ENCODE data around the gene RMC1. TPM values are rescaled to one million over a fixed set of nuclear protein-coding genes. Genes with fewer than 3 reads are reported as not detected.

Gene RMC1
- total RNA-seq, 4 donors from 2014 or later, result 4.4 to 34.1 (median 26.6) TPM

DNA sequence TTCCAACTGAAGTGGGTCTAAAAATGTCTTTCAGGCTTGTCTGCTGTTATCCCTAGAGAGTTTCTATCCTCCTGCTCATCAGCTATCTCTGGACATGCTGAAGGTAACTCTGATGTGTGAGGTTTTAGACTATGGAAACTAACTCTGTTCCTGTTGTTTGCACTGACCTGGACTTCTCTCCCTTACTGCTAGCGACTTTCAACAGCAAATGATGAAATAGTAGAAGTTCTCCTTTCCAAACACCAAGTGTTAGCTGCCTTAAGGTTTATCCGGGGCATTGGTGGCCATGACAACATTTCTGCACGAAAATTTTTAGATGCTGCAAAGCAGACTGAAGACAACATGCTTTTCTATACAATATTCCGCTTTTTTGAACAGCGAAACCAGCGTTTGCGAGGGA, 26.9 kb downstream of the RMC1 start:
- TF ChIP-seq POLR2A (IDR thresholded peaks at IDR 0.05), result no peak
- no peak for TF ChIP-seq EP300 (IDR thresholded peaks at IDR 0.05; ENCODE audit: low read depth)
- no peak for TF ChIP-seq POLR2AphosphoS5 (IDR thresholded peaks at IDR 0.05)
- TF ChIP-seq, protein P1, sequence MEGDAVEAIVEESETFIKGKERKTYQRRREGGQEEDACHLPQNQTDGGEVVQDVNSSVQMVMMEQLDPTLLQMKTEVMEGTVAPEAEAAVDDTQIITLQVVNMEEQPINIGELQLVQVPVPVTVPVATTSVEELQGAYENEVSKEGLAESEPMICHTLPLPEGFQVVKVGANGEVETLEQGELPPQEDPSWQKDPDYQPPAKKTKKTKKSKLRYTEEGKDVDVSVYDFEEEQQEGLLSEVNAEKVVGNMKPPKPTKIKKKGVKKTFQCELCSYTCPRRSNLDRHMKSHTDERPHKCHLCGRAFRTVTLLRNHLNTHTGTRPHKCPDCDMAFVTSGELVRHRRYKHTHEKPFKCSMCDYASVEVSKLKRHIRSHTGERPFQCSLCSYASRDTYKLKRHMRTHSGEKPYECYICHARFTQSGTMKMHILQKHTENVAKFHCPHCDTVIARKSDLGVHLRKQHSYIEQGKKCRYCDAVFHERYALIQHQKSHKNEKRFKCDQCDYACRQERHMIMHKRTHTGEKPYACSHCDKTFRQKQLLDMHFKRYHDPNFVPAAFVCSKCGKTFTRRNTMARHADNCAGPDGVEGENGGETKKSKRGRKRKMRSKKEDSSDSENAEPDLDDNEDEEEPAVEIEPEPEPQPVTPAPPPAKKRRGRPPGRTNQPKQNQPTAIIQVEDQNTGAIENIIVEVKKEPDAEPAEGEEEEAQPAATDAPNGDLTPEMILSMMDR (IDR thresholded peaks at IDR 0.05), result no peak
- DNase-seq, result no peak
- in situ Hi-C loops (cut with MboI; ENCODE audit: low pct_ligation_motif_present in 1 of 4, low pct_unique_long_range_greater_than_20kb in 1 of 4, low sequenced_read_pairs in 3 of 4) (no loop called here), intact Hi-C loops (cut with DNase I; ENCODE audit: low total_unique reads) (no loop called here)
- no peak overlapping the region for H3K4me3 ChIP-seq
- no peaks in the 10 kb centered on the region for H3K9me3 ChIP-seq
- H3K27ac ChIP-seq, result no peak overlapping the region
- H3K27me3 ChIP-seq, result no peaks in the 10 kb centered on the region
- peaks cover 0 to 82% (median 35%) of the 10 kb centered on the region in 4 donors for H3K36me3 ChIP-seq
- 90% methylated on average over 7 of the region's 7 CpGs; no CpG with 5 or more reads in 1 of the 2 donors for WGBS, 2 donors (ENCODE audit: low coverage in 1 of 2)
- no peaks in the 10 kb centered on the region for H3K4me1 ChIP-seq

DNA sequence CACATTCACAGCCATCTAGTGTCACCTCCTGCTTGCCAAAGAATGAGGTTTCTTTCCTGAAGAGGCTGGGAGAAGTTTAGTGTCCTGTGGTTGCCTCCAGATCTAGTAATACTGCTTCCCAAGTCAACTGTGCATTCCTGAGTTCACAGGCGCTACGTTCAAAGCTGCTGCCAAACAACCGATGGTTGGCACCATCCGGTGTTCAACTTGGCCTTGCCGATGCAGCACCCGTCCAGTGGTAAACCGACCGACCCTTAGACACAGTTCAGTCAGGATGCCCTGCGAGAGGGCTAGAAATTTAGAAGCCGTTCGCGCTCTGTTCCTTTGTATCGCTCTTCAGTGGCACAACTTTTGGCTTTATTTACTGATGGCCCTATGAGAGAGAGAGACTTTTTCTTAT, 28.6 kb downstream of the RMC1 start:
- intact Hi-C loops (cut with DNase I; ENCODE audit: low total_unique reads), result no loop called here
- DNase-seq, result no peak
- H3K27me3 ChIP-seq, result no peaks in the 10 kb centered on the region
- H3K4me3 ChIP-seq, result no peak overlapping the region
- no peaks in the 10 kb centered on the region for H3K4me1 ChIP-seq
- in situ Hi-C loops (cut with MboI; ENCODE audit: low pct_ligation_motif_present in 1 of 4, low pct_unique_long_range_greater_than_20kb in 1 of 4, low sequenced_read_pairs in 3 of 4), result no loop called here
- no peaks in the 10 kb centered on the region for H3K9me3 ChIP-seq
- no peak overlapping the region for H3K27ac ChIP-seq
- peaks cover 0 to 86% (median 39%) of the 10 kb centered on the region in 4 donors for H3K36me3 ChIP-seq
- WGBS, 2 donors (ENCODE audit: low coverage in 1 of 2), result 95 to 96% methylated on average over 8 to 13 of the region's 13 CpGs
- TF ChIP-seq POLR2AphosphoS5 (IDR thresholded peaks at IDR 0.05), result no peak
- TF ChIP-seq EP300 (IDR thresholded peaks at IDR 0.05; ENCODE audit: low read depth), result no peak
- TF ChIP-seq, protein P1 (IDR thresholded peaks at IDR 0.05), result no peak
- no peak for TF ChIP-seq POLR2A (IDR thresholded peaks at IDR 0.05)

GRCh38 chr18:23532848-23533247, 29.5 kb downstream of the RMC1 start:
- DNase-seq, result no peak
- no peaks in the 10 kb centered on the region for H3K27me3 ChIP-seq
- H3K9me3 ChIP-seq, result no peaks in the 10 kb centered on the region
- peaks cover 0 to 86% (median 42%) of the 10 kb centered on the region in 4 donors for H3K36me3 ChIP-seq
- no peak overlapping the region for H3K4me3 ChIP-seq
- TF ChIP-seq POLR2AphosphoS5 (IDR thresholded peaks at IDR 0.05), result no peak
- TF ChIP-seq, protein P1 (IDR thresholded peaks at IDR 0.05), result no peak
- no peak for TF ChIP-seq EP300 (IDR thresholded peaks at IDR 0.05; ENCODE audit: low read depth)
- no peak for TF ChIP-seq POLR2A (IDR thresholded peaks at IDR 0.05)
- in situ Hi-C loops (cut with MboI; ENCODE audit: low pct_ligation_motif_present in 1 of 4, low pct_unique_long_range_greater_than_20kb in 1 of 4, low sequenced_read_pairs in 3 of 4), result no loop called here
- H3K27ac ChIP-seq, result no peak overlapping the region
- intact Hi-C loops (cut with DNase I; ENCODE audit: low total_unique reads), result no loop called here
- WGBS, 2 donors (ENCODE audit: low coverage in 1 of 2), result 69 to 80% methylated on average over 4 of the region's 4 CpGs
- H3K4me1 ChIP-seq, result no peaks in the 10 kb centered on the region

GRCh38 chr18:23534276-23534675, 31.0 kb downstream of the RMC1 start:
- no peak for TF ChIP-seq POLR2AphosphoS5 (IDR thresholded peaks at IDR 0.05)
- no peak for TF ChIP-seq EP300 (IDR thresholded peaks at IDR 0.05; ENCODE audit: low read depth)
- no peak for TF ChIP-seq POLR2A (IDR thresholded peaks at IDR 0.05)
- TF ChIP-seq, protein P1 (IDR thresholded peaks at IDR 0.05), result no peak
- no peak overlapping the region for H3K4me3 ChIP-seq
- no peaks in the 10 kb centered on the region for H3K4me1 ChIP-seq
- intact Hi-C loops (cut with DNase I; ENCODE audit: low total_unique reads) (no loop called here), in situ Hi-C loops (cut with MboI; ENCODE audit: low pct_ligation_motif_present in 1 of 4, low pct_unique_long_range_greater_than_20kb in 1 of 4, low sequenced_read_pairs in 3 of 4) (no loop called here)
- H3K9me3 ChIP-seq, result no peaks in the 10 kb centered on the region
- DNase-seq, result no peak
- WGBS, 2 donors (ENCODE audit: low coverage in 1 of 2), result 95% methylated on average over 16 of the region's 16 CpGs; no CpG with 5 or more reads in 1 of the 2 donors
- no peaks in the 10 kb centered on the region for H3K27me3 ChIP-seq
- peaks cover 0 to 92% (median 44%) of the 10 kb centered on the region in 4 donors for H3K36me3 ChIP-seq
- no peak overlapping the region for H3K27ac ChIP-seq

Measured in transverse colon (tissue), 4 donors.